Fibroblast of gingiva (primary cell): ENCODE data around the gene LPO.

ENCODE experiments used
- DNase-seq: peaks from one replicate; pipeline ENCODE4 v3.0.0-alpha.2; 2011; ENCODE audit warnings: low read depth

The LPO gene

GRCh38 chr17:58278661-58279015, 40.3 kb downstream of the LPO start:
- no peak for DNase-seq

- DNase-seq, result no peak
These were observed 40.8 kb downstream of the LPO start for GRCh38 chr17:58279016-58279711.

- no peak for DNase-seq
These were observed 41.5 kb downstream of the LPO start for GRCh38 chr17:58279736-58280479.

GRCh38 chr17:58280480-58281217, 42.3 kb downstream of the LPO start, which contains the start of gene MPO:
Gene MPO, minus strand, starts transcription at chr17:58280935. Its CDS starts 177 bp downstream, at chr17:58280758.
- DNase-seq, result no peak

GRCh38 chr17:58281511-58282011, 43.2 kb downstream of the LPO start:
- DNase-seq, result no peak

- no peak for DNase-seq
These were observed 44.1 kb downstream of the LPO start for GRCh38 chr17:58282442-58282841.

- DNase-seq, result no peak
These were observed 45.6 kb downstream of the LPO start for GRCh38 chr17:58283674-58284612.

GRCh38 chr17:58284613-58285421, 46.4 kb downstream of the LPO start:
- no peak for DNase-seq

- DNase-seq, result no peak
These were observed 47.0 kb downstream of the LPO start for GRCh38 chr17:58285422-58285810.

GRCh38 chr17:58289869-58290268, 51.5 kb downstream of the LPO start:
- no peak for DNase-seq

GRCh38 chr17:58291246-58291645, 52.9 kb downstream of the LPO start:
- no peak for DNase-seq

GRCh38 chr17:58294034-58294433, 55.6 kb downstream of the LPO start:
- DNase-seq, result no peak

- no peak for DNase-seq
These were observed 62.0 kb downstream of the LPO start for GRCh38 chr17:58300336-58300735.

GRCh38 chr17:58301504-58302150, 63.2 kb downstream of the LPO start:
- no peak for DNase-seq

GRCh38 chr17:58302171-58302918, 64.0 kb downstream of the LPO start:
- no peak for DNase-seq

- no peak for DNase-seq
These were observed 64.7 kb downstream of the LPO start for GRCh38 chr17:58302919-58303585.

- DNase-seq, result peak; percentile 11
These were observed 65.8 kb downstream of the LPO start for GRCh38 chr17:58303971-58304749.
